Superior temporal gyrus (tissue), 1 donor: ENCODE results near the gene ZBTB16.

Source experiments
- DNase-seq: peaks from one replicate; pipeline ENCODE4 v3.0.0-alpha.2; 2016; ENCODE audit errors: extremely low spot score

The ZBTB16 gene

GRCh38 chr11:114281388-114281956 is 222.0 kb downstream of the ZBTB16 start:
- DNase-seq = no peak

GRCh38 chr11:114282488-114282887 is 223.0 kb downstream of the ZBTB16 start:
- DNase-seq = no peak

- DNase-seq = no peak
Measured at GRCh38 chr11:114283422-114283821, 223.9 kb downstream of the ZBTB16 start.

- no peak for DNase-seq
Measured at GRCh38 chr11:114284021-114284420, 224.5 kb downstream of the ZBTB16 start.

GRCh38 chr11:114284914-114285313 is 225.4 kb downstream of the ZBTB16 start:
- no peak for DNase-seq

- DNase-seq = no peak
Measured at GRCh38 chr11:114285599-114285998, 226.1 kb downstream of the ZBTB16 start.

GRCh38 chr11:114286229-114286628 is 226.7 kb downstream of the ZBTB16 start:
- no peak for DNase-seq

GRCh38 chr11:114287154-114287553 is 227.6 kb downstream of the ZBTB16 start:
- no peak for DNase-seq

- DNase-seq = no peak
Measured at GRCh38 chr11:114288136-114288535, 228.6 kb downstream of the ZBTB16 start.

GRCh38 chr11:114289779-114290178 is 230.3 kb downstream of the ZBTB16 start:
- no peak for DNase-seq

GRCh38 chr11:114290503-114291235 is 231.2 kb downstream of the ZBTB16 start:
- no peak for DNase-seq

- DNase-seq = no peak
Measured at GRCh38 chr11:114291381-114291780, 231.9 kb downstream of the ZBTB16 start.

- no peak for DNase-seq
Measured at GRCh38 chr11:114291842-114292680, 232.6 kb downstream of the ZBTB16 start.

- DNase-seq = no peak
Measured at GRCh38 chr11:114293201-114293711, 233.7 kb downstream of the ZBTB16 start.

- DNase-seq = peak; percentile 28
Measured at GRCh38 chr11:114295676-114296604, 236.4 kb downstream of the ZBTB16 start, which contains the start of gene NNMT. Gene NNMT (plus strand): TSS chr11:114296399. CDS start chr11:114296557, 158 bp downstream.

- DNase-seq = no peak
Measured at GRCh38 chr11:114296605-114297372, 237.3 kb downstream of the ZBTB16 start.

- no peak for DNase-seq
Measured at GRCh38 chr11:114297806-114298709, 238.5 kb downstream of the ZBTB16 start.

GRCh38 chr11:114298710-114299109 is 239.2 kb downstream of the ZBTB16 start:
- DNase-seq = no peak
